Keratinocyte (primary cell): ENCODE measurements around the gene MCOLN3. TPM values are rescaled to one million over a fixed set of nuclear protein-coding genes. Genes with fewer than 3 reads are reported as not detected.
"Not testable (repeated sequence)": the region's sequence is repeated elsewhere in the genome, so short reads cannot be mapped to it uniquely, and the experiment has no call there.

Experiments
- DNase-seq: peaks from one replicate; pipeline ENCODE4 v3.0.0-alpha.2; 2011; ENCODE audit warnings: low read depth, missing footprints, low spot score
- FAIRE-seq: peaks from 2 replicates; lab custom pipeline; 2011; peaks lifted over from hg19 to GRCh38; lab: Jason Lieb, UNC
- H2AFZ ChIP-seq: 2 replicates; pipeline ENCODE4 v1.6.0; 2012; ENCODE audit warnings: low read length, control low read depth, inconsistent platforms; ENCODE audit not compliant: control insufficient read depth
- H3K27ac ChIP-seq: 2 replicates; pipeline ENCODE4 v1.5.1; 2011; ENCODE audit warnings: low read length; ENCODE audit not compliant: control insufficient read depth, insufficient read depth
- H3K27me3 ChIP-seq: 3 replicates; pipeline ENCODE4 v1.6.0; 2011; ENCODE audit warnings: low read length; ENCODE audit not compliant: control insufficient read depth, insufficient read depth; ENCODE audit errors: extremely low read depth
- H3K36me3 ChIP-seq, 2 experiments: 2 replicates in 1 of 2; 3 replicates in 1 of 2; pipeline ENCODE4 v1.5.1; 2011; ENCODE audit warnings: low read length in 2 of 2, mild to moderate bottlenecking in 1 of 2; ENCODE audit not compliant: control insufficient read depth in 2 of 2, insufficient read depth in 2 of 2; ENCODE audit errors: extremely low read depth in 1 of 2
- H3K4me1 ChIP-seq: 3 replicates; pipeline ENCODE4 v1.5.1; 2011; ENCODE audit warnings: low read length; ENCODE audit not compliant: control insufficient read depth, insufficient read depth; ENCODE audit errors: extremely low read depth
- H3K4me2 ChIP-seq: 3 replicates; pipeline ENCODE4 v1.6.0; 2011; ENCODE audit warnings: low read depth, low read length; ENCODE audit not compliant: control insufficient read depth, insufficient read depth; ENCODE audit errors: extremely low read depth
- H3K4me3 ChIP-seq, 3 experiments: fragments of 200-600 bp in 1 of 3; sonication (generic) in 1 of 3; 2 replicates in 2 of 3; 3 replicates in 1 of 3; pipeline ENCODE4 v1.5.1; 2011 to 2016; ENCODE audit warnings: low read length in 3 of 3, mild to moderate bottlenecking in 3 of 3, control low read depth in 2 of 3, inconsistent platforms in 1 of 3, low read depth in 1 of 3, mixed read lengths in 1 of 3, mixed run types in 1 of 3, moderate library complexity in 1 of 3; ENCODE audit not compliant: control insufficient read depth in 2 of 3, insufficient read depth in 2 of 3; ENCODE audit errors: extremely low read depth in 1 of 3
- H3K79me2 ChIP-seq: 2 replicates; pipeline ENCODE4 v1.6.0; 2012; ENCODE audit warnings: low read length; ENCODE audit not compliant: control insufficient read depth, insufficient read depth
- H3K9ac ChIP-seq: 3 replicates; pipeline ENCODE4 v1.6.0; 2011; ENCODE audit warnings: low read length; ENCODE audit not compliant: control insufficient read depth, insufficient read depth; ENCODE audit errors: extremely low read depth
- H3K9me1 ChIP-seq: 3 replicates; pipeline ENCODE4 v1.6.0; 2011; ENCODE audit warnings: low read length; ENCODE audit not compliant: control insufficient read depth, insufficient read depth; ENCODE audit errors: extremely low read depth
- H3K9me3 ChIP-seq: 2 replicates; pipeline ENCODE4 v1.5.1; 2012; ENCODE audit warnings: low read depth, low read length; ENCODE audit not compliant: control insufficient read depth
- H4K20me1 ChIP-seq: 3 replicates; pipeline ENCODE4 v1.6.0; 2011; ENCODE audit warnings: low read length; ENCODE audit not compliant: control insufficient read depth, insufficient read depth; ENCODE audit errors: extremely low read depth
- CTCF ChIP-seq, 3 experiments: IDR thresholded peaks in 1 of 3; conservative IDR thresholded peaks in 1 of 3; optimal IDR thresholded peaks in 1 of 3; 2 replicates in 2 of 3; 3 replicates in 1 of 3; pipeline versions ENCODE3 to v1.5.1; 2011; ENCODE audit warnings: low read length in 3 of 3, mild to moderate bottlenecking in 3 of 3, moderate library complexity in 2 of 3, control low read depth in 1 of 3, inconsistent platforms in 1 of 3; ENCODE audit not compliant: insufficient read depth in 2 of 3; ENCODE audit errors: extremely low read depth in 1 of 3
- EZH2 ChIP-seq: IDR thresholded peaks from one replicate; pipeline ENCODE4 v1.6.1; 2012; ENCODE audit warnings: inconsistent platforms, mild to moderate bottlenecking, low read length, moderate library complexity
- dilution Hi-C: fragments of 300-500 bp; cut with MboI; formaldehyde crosslinking; loops from one replicate; pipeline ENCODE4 v1.7.0; 2020; ENCODE audit warnings: low sequenced_read_pairs; ENCODE audit not compliant: extremely low pct_ligation_motif_present
- polyA plus RNA-seq, 5 experiments: library from polyadenylated mRNA; depleted of rRNA in 3 of 5; stranded (reverse) in 3 of 5; stranded (forward) in 1 of 5; unstranded in 1 of 5; fragments of >200 nt; gene quantifications; 1 replicate in 1 of 5; 2 replicates in 3 of 5; 3 replicates in 1 of 5; pipeline versions ENCODE4 v1.2.1 to v1.2.3, GENCODE V29; 2011 to 2012; ENCODE audit warnings: missing spikeins in 2 of 5, low read depth in 1 of 5, low replicate concordance in 1 of 5

Gene MCOLN3
- polyA plus RNA-seq, 1 donor (not counting 4 experiments of a cell fraction or from before 2014, with no cell fraction given): 15.4 TPM

- no peaks in the 10 kb centered on the region for H3K4me1 ChIP-seq
- dilution Hi-C loops: no loop called here
- no peak overlapping the region for H3K4me3 ChIP-seq
- no peak for TF ChIP-seq CTCF (optimal IDR thresholded peaks at IDR 0.05 in 1 of 3, IDR thresholded peaks at IDR 0.05 in 1 of 3, conservative IDR thresholded peaks at IDR 0.05 in 1 of 3; ENCODE audit: extremely low read depth in 1 of 3, insufficient read depth in 2 of 3, low read length in 3 of 3)
- TF ChIP-seq EZH2: no peak
- H3K27me3 ChIP-seq: no peaks in the 10 kb centered on the region
- no peak overlapping the region for H3K4me2 ChIP-seq
- no peak overlapping the region for H3K27ac ChIP-seq
- no peak for DNase-seq
- H3K9ac ChIP-seq: no peak overlapping the region
- H4K20me1 ChIP-seq: no peaks in the 10 kb centered on the region
- H3K9me1 ChIP-seq: no peaks in the 10 kb centered on the region
- H2AFZ ChIP-seq: no peak overlapping the region
- H3K79me2 ChIP-seq: no peaks in the 10 kb centered on the region
- H3K36me3 ChIP-seq: no peaks in the 10 kb centered on the region
- no peaks in the 10 kb centered on the region for H3K9me3 ChIP-seq
- no peak for FAIRE-seq
Observed at GRCh38 chr1:84991097-84991920, 57.0 kb downstream of the MCOLN3 start.

- no peaks in the 10 kb centered on the region for H4K20me1 ChIP-seq
- H3K4me3 ChIP-seq: no peak overlapping the region
- DNase-seq: no peak
- H3K4me2 ChIP-seq: no peak overlapping the region
- H3K4me1 ChIP-seq: no peaks in the 10 kb centered on the region
- H3K9me3 ChIP-seq: no peaks in the 10 kb centered on the region
- H3K9me1 ChIP-seq: no peaks in the 10 kb centered on the region
- H3K36me3 ChIP-seq: no peaks in the 10 kb centered on the region
- no peak overlapping the region for H3K9ac ChIP-seq
- no peaks in the 10 kb centered on the region for H3K27me3 ChIP-seq
- dilution Hi-C loops: no loop called here
- no peak overlapping the region for H2AFZ ChIP-seq
- no peak for TF ChIP-seq EZH2
- TF ChIP-seq CTCF (optimal IDR thresholded peaks at IDR 0.05 in 1 of 3, IDR thresholded peaks at IDR 0.05 in 1 of 3, conservative IDR thresholded peaks at IDR 0.05 in 1 of 3; ENCODE audit: extremely low read depth in 1 of 3, insufficient read depth in 2 of 3, low read length in 3 of 3): no peak
- no peak for FAIRE-seq
- no peaks in the 10 kb centered on the region for H3K79me2 ChIP-seq
- no peak overlapping the region for H3K27ac ChIP-seq
Observed at GRCh38 chr1:84988588-84988987, 59.7 kb downstream of the MCOLN3 start.

- H3K36me3 ChIP-seq, H3K9me3 ChIP-seq, H3K4me2 ChIP-seq, H2AFZ ChIP-seq, H3K9ac ChIP-seq, H4K20me1 ChIP-seq, H3K79me2 ChIP-seq, H3K4me3 ChIP-seq, H3K4me1 ChIP-seq, H3K27ac ChIP-seq, dilution Hi-C loops, H3K9me1 ChIP-seq, FAIRE-seq, DNase-seq, H3K27me3 ChIP-seq: not testable (repeated sequence)
Observed at GRCh38 chr1:84986561-84986960, 61.7 kb downstream of the MCOLN3 start.
